Astrocyte of the spinal cord (primary cell): ENCODE measurements around the gene ZIC2.
A peak's percentile ranks its signal among the peaks of the same experiment; 100 is the strongest.

Source experiments
- DNase-seq: peaks from one replicate; pipeline ENCODE4 v3.0.0; 2011; ENCODE audit warnings: low read depth, low spot score
- H3K4me3 ChIP-seq: 2 replicates; pipeline ENCODE4 v1.5.1; 2011; ENCODE audit warnings: low read depth, mild to moderate bottlenecking, low read length, moderate library complexity
- CTCF ChIP-seq: IDR thresholded peaks from 2 replicates; pipeline ENCODE4 v1.5.1; 2012; ENCODE audit warnings: low read depth, mild to moderate bottlenecking, low read length, inconsistent platforms
- in situ Hi-C: cut with HindIII; loops from 2 replicates; pipeline ENCODE4 v1.10.0; 2017; ENCODE audit warnings: low sequenced_read_pairs

The ZIC2 gene

GRCh38 chr13:99973808-99974185 lies 7.8 kb upstream of the ZIC2 start:
- no peak for DNase-seq
- no peak for TF ChIP-seq CTCF
- no peak overlapping the region for H3K4me3 ChIP-seq
- in situ Hi-C loops: no loop called here

- TF ChIP-seq CTCF: no peak
- DNase-seq: no peak
- in situ Hi-C loops: no loop called here
- no peak overlapping the region for H3K4me3 ChIP-seq
Measured at GRCh38 chr13:99974296-99974938, 7.2 kb upstream of the ZIC2 start.

GRCh38 chr13:99974939-99975561 lies 6.5 kb upstream of the ZIC2 start:
- no peak overlapping the region for H3K4me3 ChIP-seq
- DNase-seq: no peak
- in situ Hi-C loops: no loop called here
- TF ChIP-seq CTCF: no peak

- no peak for DNase-seq
- in situ Hi-C loops: no loop called here
- TF ChIP-seq CTCF: no peak
- no peak overlapping the region for H3K4me3 ChIP-seq
Measured at GRCh38 chr13:99975626-99976025, 6.0 kb upstream of the ZIC2 start.

- no peak for DNase-seq
- TF ChIP-seq CTCF: no peak
- H3K4me3 ChIP-seq: no peak overlapping the region
- in situ Hi-C loops: no loop called here
Measured at GRCh38 chr13:99976575-99976974, 5.0 kb upstream of the ZIC2 start.

GRCh38 chr13:99977334-99977911 lies 4.2 kb upstream of the ZIC2 start:
- H3K4me3 ChIP-seq: peak overlapping the region; percentile 51
- in situ Hi-C loops: no loop called here
- no peak for TF ChIP-seq CTCF
- DNase-seq: no peak
